GM12872 (cell line): ENCODE measurements around the gene ANKH.

Experiments
- TF ChIP-seq, protein P1 (sequence below): IDR thresholded peaks from 3 replicates; pipeline ENCODE4 v1.5.1; 2011; ENCODE audit warnings: low read depth, mild to moderate bottlenecking, low read length, moderate library complexity; ENCODE audit not compliant: insufficient read depth

The ANKH gene

DNA sequence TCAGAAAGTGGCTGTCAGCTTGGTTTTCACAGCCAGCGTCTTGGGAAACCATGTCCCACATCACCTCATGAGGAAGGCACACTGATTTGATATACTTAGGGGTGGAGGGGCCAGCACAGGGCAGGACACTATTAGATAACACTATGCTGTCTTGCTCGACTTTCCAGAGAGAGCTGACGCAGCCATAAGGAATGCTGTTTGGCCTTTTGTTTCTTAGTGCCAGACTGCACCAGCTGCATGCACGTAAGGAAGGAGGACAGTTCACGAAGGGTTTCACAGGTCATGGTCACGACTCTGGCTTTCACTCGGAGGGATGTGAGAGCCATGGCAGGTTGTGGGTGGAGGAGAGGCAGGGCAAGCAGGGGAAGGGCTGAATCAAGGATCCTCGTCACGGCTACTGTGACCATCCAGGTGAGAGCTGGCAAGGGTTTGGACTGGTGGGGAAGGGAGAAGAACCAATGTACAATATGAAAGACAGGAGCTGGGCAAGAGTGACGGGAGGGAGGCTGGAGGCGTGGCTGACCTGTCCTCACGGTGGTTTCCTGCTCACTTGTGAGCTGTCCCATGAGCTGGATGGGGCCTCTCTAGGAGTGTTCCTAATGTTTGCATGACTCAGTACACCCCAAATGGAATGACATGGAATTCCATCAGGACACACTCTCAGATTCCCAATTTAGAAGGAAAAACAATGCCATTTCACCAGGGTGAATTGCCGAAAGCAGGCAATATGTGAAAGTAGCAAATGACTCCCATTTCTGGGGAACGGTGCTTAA is 145.3 kb downstream of the ANKH start:
- TF ChIP-seq, protein P1, sequence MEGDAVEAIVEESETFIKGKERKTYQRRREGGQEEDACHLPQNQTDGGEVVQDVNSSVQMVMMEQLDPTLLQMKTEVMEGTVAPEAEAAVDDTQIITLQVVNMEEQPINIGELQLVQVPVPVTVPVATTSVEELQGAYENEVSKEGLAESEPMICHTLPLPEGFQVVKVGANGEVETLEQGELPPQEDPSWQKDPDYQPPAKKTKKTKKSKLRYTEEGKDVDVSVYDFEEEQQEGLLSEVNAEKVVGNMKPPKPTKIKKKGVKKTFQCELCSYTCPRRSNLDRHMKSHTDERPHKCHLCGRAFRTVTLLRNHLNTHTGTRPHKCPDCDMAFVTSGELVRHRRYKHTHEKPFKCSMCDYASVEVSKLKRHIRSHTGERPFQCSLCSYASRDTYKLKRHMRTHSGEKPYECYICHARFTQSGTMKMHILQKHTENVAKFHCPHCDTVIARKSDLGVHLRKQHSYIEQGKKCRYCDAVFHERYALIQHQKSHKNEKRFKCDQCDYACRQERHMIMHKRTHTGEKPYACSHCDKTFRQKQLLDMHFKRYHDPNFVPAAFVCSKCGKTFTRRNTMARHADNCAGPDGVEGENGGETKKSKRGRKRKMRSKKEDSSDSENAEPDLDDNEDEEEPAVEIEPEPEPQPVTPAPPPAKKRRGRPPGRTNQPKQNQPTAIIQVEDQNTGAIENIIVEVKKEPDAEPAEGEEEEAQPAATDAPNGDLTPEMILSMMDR = no peak

DNA sequence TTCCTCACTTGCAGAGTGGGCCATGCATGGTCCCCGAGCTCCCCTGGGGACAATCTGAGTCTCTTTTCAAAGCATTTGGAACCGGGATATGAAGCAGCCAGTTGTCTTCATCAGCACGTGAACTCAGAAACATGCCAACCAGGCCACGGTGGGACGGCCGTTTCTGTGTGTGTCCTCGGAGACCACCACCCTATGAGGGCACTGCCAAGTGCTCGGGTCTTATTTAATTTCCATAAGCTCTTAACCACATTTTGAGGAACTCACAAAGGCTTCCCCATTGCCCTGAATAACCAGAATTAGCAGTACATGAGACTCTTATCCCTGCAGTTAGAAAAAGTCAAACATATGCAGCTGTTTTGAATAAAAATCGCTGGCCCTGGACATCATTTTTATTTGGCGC is 146.9 kb downstream of the ANKH start:
- TF ChIP-seq, protein P1 = no peak

DNA sequence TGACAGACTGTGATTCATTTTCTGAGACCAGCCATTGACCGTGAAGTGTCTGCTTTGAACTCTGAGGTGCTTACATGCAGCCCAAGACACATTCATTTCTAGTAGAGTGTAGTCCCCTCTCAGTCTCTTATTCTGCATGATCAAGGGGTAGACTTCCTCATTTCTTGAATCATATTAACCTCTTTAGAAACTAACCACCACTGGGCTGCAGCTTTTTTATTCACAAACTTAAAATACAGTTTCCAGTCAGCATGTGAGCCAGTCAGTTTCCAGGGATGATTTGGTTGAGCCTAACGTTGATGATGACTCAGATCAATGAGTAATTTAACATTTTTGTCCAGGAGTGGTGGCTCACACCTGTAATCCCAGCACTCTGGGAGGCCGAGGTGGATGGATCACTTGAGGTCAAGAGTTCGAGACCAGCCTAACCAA is 147.9 kb downstream of the ANKH start:
- TF ChIP-seq, protein P1 = no peak

DNA sequence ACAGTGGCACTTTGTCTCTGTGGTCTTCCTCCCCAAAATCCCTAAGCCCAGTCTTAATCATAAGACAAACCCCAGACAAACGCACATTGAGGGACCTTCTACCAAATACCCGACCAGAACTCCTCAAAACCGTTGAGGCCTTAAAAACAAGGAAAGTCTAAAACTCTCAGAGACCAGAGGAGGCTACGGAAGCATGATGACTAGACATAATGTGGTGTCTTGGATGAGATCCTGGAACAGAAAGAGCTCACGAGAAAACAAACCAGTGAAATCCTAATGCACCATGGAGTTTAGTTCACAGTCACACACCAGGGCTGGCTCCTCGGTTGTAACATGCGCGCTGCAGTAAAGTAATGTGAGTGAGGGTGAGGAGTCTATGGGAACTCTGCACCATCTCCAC is 148.7 kb downstream of the ANKH start:
- TF ChIP-seq, protein P1 = no peak

DNA sequence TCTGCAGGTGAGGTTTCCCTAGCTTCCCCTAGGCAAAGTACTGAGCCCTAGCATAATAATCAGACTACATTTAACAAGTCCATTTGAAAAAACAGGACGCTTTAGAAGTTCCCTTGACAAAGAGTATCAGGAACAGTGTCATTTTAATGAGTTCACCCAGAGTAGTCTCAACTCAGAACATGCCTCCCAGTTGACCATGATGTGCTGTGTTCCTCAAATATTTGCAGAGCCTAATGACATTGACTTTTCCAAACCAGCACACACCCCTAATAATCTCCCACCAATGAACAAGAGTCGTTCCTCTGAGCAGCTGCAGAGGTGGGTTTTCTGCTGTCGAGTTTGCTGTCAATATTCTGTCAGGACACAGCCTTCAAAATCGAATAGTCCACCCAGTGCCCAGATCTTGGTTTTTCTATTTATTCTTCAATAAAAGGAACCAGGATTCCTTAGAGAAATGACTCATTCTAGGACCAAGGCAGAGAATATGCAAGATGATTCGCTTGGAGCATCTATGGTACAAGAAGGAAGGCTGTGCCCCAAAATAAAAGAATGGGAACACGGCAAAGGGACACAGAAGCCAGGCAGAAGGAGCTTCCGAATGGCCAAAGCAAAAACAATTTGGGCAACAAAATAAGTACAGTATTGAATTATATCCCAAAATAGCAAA is 149.5 kb downstream of the ANKH start:
- TF ChIP-seq, protein P1 = no peak

DNA sequence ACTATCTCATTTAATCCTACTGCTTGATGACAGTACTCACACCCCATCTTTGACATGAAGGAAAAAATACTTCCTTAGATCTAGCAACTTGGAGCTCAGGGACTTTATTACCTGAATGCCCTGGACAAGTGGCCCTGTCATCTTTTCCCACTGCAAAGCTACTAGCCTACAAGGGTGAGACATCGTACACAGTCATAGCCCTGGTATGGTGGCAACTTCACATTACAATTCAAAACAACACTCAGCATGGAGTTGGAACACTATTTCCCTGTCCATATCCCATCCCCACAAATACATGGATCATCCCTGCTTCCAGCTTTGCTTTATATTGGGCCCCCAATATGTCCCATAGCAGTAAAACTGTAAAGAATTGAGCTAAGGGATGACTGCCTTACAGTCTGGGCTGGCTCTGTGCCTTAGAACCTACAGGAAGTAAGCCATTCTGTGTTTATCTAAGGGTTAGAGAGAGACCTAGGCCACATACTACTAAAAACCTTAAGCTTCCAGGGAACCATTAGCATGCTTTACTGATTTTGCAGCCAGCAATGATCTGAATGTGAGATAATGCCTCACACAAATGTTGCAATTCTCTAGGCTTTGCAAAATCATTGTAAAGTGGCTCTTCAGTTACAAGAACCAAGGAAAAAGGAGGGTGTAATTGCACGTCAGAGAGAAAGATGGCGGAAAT is 151.2 kb downstream of the ANKH start:
- TF ChIP-seq, protein P1 = no peak

DNA sequence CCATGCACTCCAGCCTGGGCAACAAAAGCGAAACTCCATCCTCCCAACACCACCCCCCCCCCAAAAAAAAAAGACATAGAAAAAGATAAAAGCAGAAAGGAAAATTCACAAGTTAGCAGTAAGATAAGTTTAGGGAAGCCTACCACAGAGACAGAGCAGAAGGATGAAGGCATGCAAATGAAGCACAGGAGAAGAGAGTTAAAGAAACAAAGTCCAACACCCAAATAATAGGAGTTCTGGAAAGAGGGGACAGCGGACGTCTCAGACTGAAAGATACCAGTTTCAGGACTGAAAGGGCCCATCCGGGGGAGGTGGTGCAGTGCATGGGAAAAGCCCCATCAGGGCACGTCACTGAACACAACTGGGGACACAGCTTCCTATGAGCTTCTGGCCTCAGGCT is 152.8 kb downstream of the ANKH start:
- TF ChIP-seq, protein P1 = no peak
